IMR-90 (cell line): ENCODE results near the gene FAM163B.

Source experiments
- CEBPB ChIP-seq: IDR thresholded peaks from 2 replicates; pipeline ENCODE4 v1.6.1; 2012; ENCODE audit warnings: low read depth, low read length, improper control_type of control experiment
- CTCF ChIP-seq: conservative IDR thresholded peaks from 2 replicates; pipeline ENCODE4 v1.5.1; 2012; ENCODE audit warnings: mild to moderate bottlenecking, low read depth, low read length, improper control_type of control experiment
- FOS ChIP-seq: fragments of 150-350 bp; IDR thresholded peaks from 2 replicates; pipeline ENCODE4 v1.6.1; 2016; ENCODE audit warnings: low read depth, low read length
- MAFK ChIP-seq: IDR thresholded peaks from 2 replicates; pipeline ENCODE4 v1.6.1; 2012; ENCODE audit warnings: low read depth, low read length, improper control_type of control experiment
- POLR2A ChIP-seq: IDR thresholded peaks from 2 replicates; pipeline ENCODE4 v1.6.1; 2012; ENCODE audit warnings: mild to moderate bottlenecking, low read depth, low read length
- RAD21 ChIP-seq: IDR thresholded peaks from 2 replicates; pipeline ENCODE4 v1.6.1; 2012; ENCODE audit warnings: low read length, improper control_type of control experiment
- RCOR1 ChIP-seq: IDR thresholded peaks from 2 replicates; pipeline ENCODE4 v1.6.1; 2012; ENCODE audit warnings: mild to moderate bottlenecking, low read length, improper control_type of control experiment; ENCODE audit not compliant: insufficient replicate concordance
- SMC3 ChIP-seq: fragments of 150-350 bp; IDR thresholded peaks from 2 replicates; pipeline ENCODE4 v1.6.1; 2016; ENCODE audit warnings: low read depth, mild to moderate bottlenecking, antibody characterized with exemption, low read length, moderate library complexity
- USF2 ChIP-seq: fragments of 150-350 bp; IDR thresholded peaks from 2 replicates; pipeline ENCODE4 v1.6.1; 2017; ENCODE audit warnings: mild to moderate bottlenecking, antibody characterized with exemption, low read length, low read depth

GRCh38 chr9:133632806-133633680 lies 23.9 kb upstream of the FAM163B start:
- TF ChIP-seq SMC3 (no peak), RCOR1 (no peak), CTCF (no peak), USF2 (no peak), POLR2A (no peak), CEBPB (no peak), MAFK (no peak), FOS (no peak), RAD21 (no peak)
